ENCODE measurements around the gene MAML3. TPM values are rescaled to one million over a fixed set of nuclear protein-coding genes. Genes with fewer than 3 reads are reported as not detected.
A peak's percentile ranks its signal among the peaks of the same experiment; 100 is the strongest.

MAML3 gene
- total RNA-seq, 1 donor from 2014 or later = 0.54 TPM

DNA sequence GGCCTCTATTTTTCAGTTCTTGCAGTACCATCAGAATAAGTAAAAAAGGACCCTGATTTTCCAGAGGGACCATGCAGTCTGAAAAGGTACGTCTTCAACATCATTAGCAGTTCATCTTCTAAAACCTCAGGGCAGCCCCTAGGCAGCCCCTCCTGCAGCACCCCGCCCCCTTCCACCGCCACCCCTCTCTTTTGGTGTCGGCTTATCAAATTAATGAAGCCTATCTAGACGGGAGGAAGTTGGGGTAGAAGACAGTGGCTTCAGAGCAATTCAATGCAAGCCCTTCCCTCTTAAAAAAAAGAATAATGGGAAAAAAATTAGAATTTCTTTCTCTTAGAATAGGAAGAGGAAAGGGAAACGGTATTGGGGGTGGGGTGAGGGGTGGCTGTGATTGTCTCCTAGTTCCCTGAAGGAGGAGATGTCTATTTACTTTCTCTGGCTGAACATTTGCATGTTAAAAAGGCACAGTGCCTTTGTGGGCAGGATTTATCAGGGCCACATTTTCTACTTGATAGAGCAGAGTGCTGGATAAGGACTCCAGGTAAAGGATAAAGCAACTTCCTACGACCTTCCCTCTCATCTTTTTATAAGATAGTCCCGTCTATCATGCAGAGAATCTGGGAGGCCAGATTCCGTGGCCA lies 329.0 kb downstream of the MAML3 start:
- Mint-ChIP-seq H3K27me3 (peaks cover 6% of the 10 kb centered on the region), H3K4me3 (no peak overlapping the region), H3K9me3 (no peaks in the 10 kb centered on the region), H3K36me3 (ENCODE audit: low read depth) (no peaks in the 10 kb centered on the region), H3K27ac (no peak overlapping the region), H3K4me1 (no peaks in the 10 kb centered on the region)
- intact Hi-C loops (cut with micrococcal nuclease) = no loop called here
- no peak for DNase-seq

DNA sequence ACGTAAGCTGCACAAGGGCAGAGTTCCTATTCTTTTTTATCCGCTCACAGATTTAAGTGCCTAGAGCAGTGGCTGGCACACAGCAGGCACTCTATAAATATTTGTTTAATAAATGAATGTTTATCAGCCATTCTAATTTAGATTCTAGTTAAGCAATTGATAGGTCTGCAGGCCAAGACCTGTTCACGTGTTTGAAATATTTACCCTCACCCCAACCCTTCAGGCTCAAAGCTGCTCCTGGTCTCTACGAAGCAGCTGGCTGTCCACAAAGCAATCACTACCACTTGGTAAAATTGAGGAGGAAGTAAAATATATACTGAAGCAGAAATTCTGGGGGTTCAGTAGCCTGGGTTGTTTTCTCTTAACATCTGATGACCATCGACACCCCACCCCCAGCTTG lies 330.2 kb downstream of the MAML3 start:
- Mint-ChIP-seq H3K27me3 (peaks cover 3% of the 10 kb centered on the region), H3K9me3 (no peaks in the 10 kb centered on the region), H3K4me1 (no peaks in the 10 kb centered on the region), H3K27ac (no peak overlapping the region), H3K36me3 (ENCODE audit: low read depth) (no peaks in the 10 kb centered on the region), H3K4me3 (no peak overlapping the region)
- intact Hi-C loops (cut with micrococcal nuclease) = no loop called here
- no peak for DNase-seq

DNA sequence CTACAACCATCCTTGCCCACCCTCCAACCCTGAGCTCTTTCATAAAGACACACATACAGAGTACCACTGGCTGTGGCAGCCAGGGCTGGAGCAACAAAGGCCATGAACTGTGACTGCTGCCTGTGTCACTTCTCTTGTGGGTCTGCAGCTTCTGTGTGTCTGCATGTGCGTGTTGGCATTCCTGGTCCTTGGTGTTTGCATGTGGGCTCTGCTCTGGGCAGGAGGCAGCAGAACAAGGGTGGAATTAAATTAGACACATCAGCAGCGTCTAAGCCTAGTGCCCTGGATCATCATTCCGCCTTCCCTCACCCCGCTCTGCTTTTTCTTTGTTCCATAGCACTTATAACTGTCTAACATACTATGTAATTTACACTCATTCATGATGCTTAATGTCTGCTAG lies 330.6 kb downstream of the MAML3 start:
- Mint-ChIP-seq H3K4me3 (no peak overlapping the region), H3K9me3 (no peaks in the 10 kb centered on the region), H3K36me3 (ENCODE audit: low read depth) (no peaks in the 10 kb centered on the region), H3K27ac (no peak overlapping the region), H3K4me1 (no peaks in the 10 kb centered on the region), H3K27me3 (peaks cover 3% of the 10 kb centered on the region)
- DNase-seq = no peak
- intact Hi-C loops (cut with micrococcal nuclease) = no loop called here

DNA sequence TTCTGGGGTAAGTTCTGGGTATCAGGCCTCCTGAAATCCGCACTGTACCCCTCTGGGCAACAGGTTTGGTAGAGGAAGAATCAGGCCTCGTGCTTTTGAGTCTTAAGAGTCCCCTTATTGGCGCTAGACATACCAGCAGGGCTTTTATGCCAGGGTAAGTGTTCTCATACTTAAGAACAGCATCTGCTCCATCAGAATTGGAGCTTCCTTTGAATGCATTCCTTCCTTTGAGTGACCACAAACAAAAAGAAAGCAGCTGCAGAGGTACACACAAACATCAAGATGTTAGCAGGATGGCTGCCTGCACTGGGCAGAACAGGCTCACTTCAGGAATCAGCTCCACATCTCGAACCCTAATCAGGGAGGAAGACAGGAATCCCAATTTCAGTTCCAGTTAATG lies 331.6 kb downstream of the MAML3 start:
- Mint-ChIP-seq H3K4me1 (no peaks in the 10 kb centered on the region), H3K27ac (no peak overlapping the region), H3K9me3 (no peaks in the 10 kb centered on the region), H3K4me3 (no peak overlapping the region), H3K36me3 (ENCODE audit: low read depth) (no peaks in the 10 kb centered on the region), H3K27me3 (peaks cover 3% of the 10 kb centered on the region)
- intact Hi-C loops (cut with micrococcal nuclease) = no loop called here
- no peak for DNase-seq

DNA sequence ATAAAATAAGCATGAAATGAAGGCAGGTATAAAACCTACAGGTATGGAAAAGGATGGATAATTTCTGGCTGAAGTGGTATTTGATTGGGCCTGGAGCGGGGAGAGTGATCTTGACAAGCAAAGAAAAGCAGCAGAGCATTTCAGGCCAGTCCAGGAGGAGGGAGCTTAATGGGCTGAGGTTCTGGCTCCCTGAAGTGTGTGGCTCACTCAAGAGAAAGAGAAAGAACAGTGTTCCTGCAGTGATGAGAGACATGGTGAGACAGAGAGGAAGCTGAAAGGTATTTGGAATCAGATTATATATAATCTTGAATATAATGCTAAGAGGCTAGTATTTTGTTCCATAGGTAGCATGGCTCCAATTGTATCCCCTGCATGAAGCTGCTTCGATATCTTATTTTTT lies 334.9 kb downstream of the MAML3 start:
- DNase-seq = no peak

DNA sequence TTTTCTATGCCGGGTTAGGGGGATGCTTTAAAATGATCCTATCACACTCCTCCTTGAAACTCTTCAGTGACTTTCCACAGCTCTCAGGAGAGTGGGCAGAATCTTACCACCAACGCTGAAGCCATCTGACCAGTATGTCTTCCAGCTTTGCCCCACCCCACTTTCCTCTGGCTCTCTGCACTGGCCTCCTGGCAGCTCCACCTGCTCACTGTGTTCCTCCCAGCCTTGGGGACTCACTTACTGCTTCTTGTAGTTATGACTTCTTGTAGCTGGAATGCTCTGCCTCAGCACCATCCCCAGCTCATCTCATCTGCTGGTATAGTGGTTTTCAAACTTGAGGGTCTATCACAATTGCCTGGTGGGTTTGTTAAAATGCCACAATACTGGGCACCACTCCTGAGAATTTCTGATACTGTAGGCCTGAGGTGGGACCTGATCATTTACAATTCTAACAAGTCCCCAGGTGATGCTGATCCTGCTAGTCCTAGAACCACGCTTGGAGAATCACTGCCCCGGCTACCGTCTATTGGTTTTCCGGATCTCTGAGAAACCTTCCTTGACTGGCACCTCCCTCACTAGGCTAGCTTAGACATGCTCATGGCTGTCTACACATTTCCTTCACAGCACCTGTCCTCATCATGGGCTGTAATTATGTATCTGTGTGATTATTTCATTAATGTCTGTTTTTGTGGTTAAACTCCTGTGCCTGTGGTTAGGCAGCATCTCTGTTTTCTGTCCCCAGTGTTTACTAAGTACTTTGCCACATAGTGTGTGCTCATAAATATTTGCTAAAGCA lies 336.1 kb downstream of the MAML3 start:
- Mint-ChIP-seq H3K4me3 (no peak overlapping the region), H3K27me3 (peaks cover 3% of the 10 kb centered on the region), H3K9me3 (no peaks in the 10 kb centered on the region), H3K4me1 (peaks cover 4% of the 10 kb centered on the region), H3K36me3 (ENCODE audit: low read depth) (no peaks in the 10 kb centered on the region), H3K27ac (no peak overlapping the region)
- no peak for DNase-seq
- intact Hi-C loops (cut with micrococcal nuclease) = no loop called here

More for the DNA sequence above, 334.9 kb downstream of the MAML3 start:
- Mint-ChIP-seq H3K27me3 (peaks cover 3% of the 10 kb centered on the region), H3K27ac (no peak overlapping the region), H3K4me3 (no peak overlapping the region), H3K4me1 (peaks cover 4% of the 10 kb centered on the region), H3K9me3 (no peaks in the 10 kb centered on the region), H3K36me3 (ENCODE audit: low read depth) (no peaks in the 10 kb centered on the region)
- intact Hi-C loops (cut with micrococcal nuclease) = no loop called here

DNA sequence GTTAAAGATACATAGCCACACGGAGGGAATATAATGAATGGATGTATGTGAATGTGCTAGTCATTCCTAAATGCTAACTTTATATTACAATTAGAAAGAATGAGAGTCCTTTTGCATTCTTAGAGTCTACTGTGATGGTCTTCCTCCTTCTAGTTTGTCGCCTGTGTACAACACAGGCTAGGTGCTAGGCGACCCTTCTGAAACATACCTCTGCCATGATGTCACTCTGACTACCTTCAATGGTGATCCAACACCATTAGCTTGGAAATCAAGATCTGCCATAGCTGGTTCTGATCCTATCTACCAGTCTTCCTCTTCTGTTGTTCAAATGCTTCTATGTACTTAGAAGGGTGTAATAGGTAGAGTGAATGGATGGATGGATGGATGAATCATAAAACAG lies 337.1 kb downstream of the MAML3 start:
- peaks cover 4% of the 10 kb centered on the region for H3K4me1 Mint-ChIP-seq
- no peaks in the 10 kb centered on the region for H3K36me3 Mint-ChIP-seq (ENCODE audit: low read depth)
- intact Hi-C loops (cut with micrococcal nuclease) = no loop called here
- H3K27ac Mint-ChIP-seq = no peak overlapping the region
- H3K9me3 Mint-ChIP-seq = no peaks in the 10 kb centered on the region
- no peak for DNase-seq
- no peak overlapping the region for H3K4me3 Mint-ChIP-seq
- peaks cover 3% of the 10 kb centered on the region for H3K27me3 Mint-ChIP-seq

DNA sequence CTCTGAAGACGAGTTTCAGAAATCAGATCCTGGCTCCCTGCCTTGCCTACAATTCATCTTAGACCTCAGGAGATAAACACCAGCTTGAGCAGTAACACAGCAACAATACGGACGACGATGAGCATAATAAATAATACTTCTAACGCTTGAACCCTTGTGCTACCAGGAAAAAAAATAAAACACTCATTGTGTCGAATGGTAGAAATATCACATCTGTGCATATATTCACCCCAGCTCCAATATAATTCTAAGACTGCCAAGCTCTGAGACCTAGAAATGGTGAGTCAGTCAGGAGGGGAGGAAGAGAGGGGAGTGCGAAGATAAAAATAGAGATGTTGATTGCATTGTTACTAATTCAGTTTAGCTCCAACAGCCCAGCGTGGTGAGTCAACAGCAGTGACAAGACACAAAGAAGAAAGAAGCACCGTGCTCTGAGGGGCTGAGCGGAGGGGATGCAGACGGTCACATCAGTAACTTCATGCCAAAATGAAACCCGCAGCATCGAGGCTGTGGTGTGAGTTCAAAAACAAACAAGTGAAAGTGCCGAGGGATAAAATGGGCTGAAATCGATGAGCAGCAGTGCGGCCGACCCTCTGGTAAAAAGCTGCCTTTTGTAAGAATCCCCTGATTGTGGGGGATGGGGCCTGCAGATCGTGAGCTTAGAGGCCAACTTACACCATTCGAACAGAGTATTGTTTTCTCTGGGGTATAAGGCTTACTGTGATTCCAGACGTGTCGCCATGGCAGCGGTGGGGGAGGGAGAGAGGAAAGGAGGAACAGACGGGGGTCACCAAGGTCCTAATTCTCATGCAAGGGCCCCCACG lies 338.0 kb downstream of the MAML3 start:
- H3K9me3 Mint-ChIP-seq = peaks cover 3% of the 10 kb centered on the region
- intact Hi-C loops (cut with micrococcal nuclease) = no loop called here
- no peak overlapping the region for H3K27ac Mint-ChIP-seq
- H3K36me3 Mint-ChIP-seq (ENCODE audit: low read depth) = no peaks in the 10 kb centered on the region
- peaks cover 5% of the 10 kb centered on the region for H3K27me3 Mint-ChIP-seq
- peak overlapping the region; percentile 13 for H3K4me3 Mint-ChIP-seq
- no peak for DNase-seq
- H3K4me1 Mint-ChIP-seq = peaks cover 4% of the 10 kb centered on the region

DNA sequence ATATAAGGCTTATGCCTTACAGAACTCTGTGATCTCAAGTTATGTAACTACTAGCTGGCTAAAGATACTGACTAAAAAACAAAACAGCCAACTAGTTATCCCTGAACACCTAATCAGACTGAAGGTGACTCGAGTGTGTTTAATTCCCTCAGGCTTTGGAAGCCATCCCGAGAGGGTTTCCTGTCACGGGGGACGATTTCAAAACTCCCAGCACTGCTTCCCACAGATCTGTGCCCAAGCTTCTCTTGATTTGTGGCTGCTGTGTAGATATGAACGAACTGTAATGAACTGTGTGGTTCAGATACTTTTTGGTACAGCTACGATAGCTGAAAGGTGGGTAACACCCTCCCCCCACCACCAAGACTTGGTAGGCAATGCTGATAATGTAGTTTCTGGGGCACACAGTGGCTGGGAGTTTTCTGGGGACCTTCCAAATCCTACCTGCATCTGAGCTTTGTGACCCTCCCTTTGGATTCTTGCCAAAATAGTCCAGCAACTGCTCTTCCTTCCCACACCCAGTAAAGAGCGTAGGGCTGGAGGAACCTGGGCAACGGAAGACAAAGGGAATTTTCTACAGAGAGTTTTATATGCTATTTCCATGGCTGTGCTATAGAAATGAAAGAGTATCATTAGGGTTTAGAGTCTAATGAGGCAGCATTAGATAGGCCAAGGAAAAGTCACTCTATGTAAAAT lies 339.5 kb downstream of the MAML3 start:
- intact Hi-C loops (cut with micrococcal nuclease) = no loop called here
- H3K27me3 Mint-ChIP-seq = peaks cover 5% of the 10 kb centered on the region
- no peak for DNase-seq
- no peaks in the 10 kb centered on the region for H3K36me3 Mint-ChIP-seq (ENCODE audit: low read depth)
- H3K9me3 Mint-ChIP-seq = peaks cover 3% of the 10 kb centered on the region
- peaks cover 4% of the 10 kb centered on the region for H3K4me1 Mint-ChIP-seq
- H3K4me3 Mint-ChIP-seq = no peak overlapping the region
- H3K27ac Mint-ChIP-seq = no peak overlapping the region

DNA sequence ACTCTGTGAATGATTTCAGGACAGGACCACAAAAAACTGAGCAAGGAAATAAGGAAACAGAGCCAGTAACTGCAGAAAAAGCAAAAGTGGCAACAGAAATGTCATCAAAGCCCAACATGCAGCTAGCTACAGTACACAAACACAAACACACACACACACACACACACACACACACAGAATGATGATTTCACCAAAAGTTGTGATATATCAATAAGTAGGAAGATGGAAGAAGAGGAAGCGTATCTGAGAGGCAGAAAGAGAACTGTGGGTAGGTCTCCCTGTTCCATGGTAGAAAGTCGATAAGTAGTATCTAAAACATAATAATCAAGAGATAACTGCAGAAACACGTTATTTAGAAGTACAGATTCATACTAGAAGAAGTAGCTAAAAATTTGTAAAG lies 340.1 kb downstream of the MAML3 start:
- H3K27me3 Mint-ChIP-seq = peaks cover 5% of the 10 kb centered on the region
- H3K9me3 Mint-ChIP-seq = peaks cover 3% of the 10 kb centered on the region
- no peak overlapping the region for H3K4me3 Mint-ChIP-seq
- H3K27ac Mint-ChIP-seq = no peak overlapping the region
- intact Hi-C loops (cut with micrococcal nuclease) = no loop called here
- peaks cover 4% of the 10 kb centered on the region for H3K4me1 Mint-ChIP-seq
- no peak for DNase-seq
- no peaks in the 10 kb centered on the region for H3K36me3 Mint-ChIP-seq (ENCODE audit: low read depth)

DNA sequence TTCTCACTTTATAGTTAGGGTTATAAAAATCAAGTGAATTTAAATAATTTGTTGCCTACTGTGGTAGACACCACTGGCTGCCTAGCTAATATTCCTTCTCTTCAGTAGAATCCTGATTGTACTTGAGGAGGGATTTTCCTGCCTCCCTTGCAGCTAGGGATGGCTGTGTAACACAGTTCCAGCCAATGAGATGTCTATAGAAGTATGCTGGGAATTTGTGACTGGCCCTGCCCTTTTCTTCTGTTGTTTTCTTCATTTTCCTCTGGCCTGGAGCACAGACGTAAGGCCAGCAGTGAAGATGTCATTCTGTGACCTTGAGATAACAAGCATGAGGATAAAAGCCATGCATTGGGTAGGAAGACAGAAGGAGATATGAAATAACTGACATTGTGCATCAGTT lies 343.3 kb downstream of the MAML3 start:
- Mint-ChIP-seq H3K27me3 (peaks cover 9% of the 10 kb centered on the region), H3K27ac (no peak overlapping the region), H3K4me3 (no peak overlapping the region), H3K9me3 (peaks cover 3% of the 10 kb centered on the region), H3K36me3 (ENCODE audit: low read depth) (no peaks in the 10 kb centered on the region), H3K4me1 (no peaks in the 10 kb centered on the region)
- DNase-seq = no peak
- intact Hi-C loops (cut with micrococcal nuclease) = no loop called here

DNA sequence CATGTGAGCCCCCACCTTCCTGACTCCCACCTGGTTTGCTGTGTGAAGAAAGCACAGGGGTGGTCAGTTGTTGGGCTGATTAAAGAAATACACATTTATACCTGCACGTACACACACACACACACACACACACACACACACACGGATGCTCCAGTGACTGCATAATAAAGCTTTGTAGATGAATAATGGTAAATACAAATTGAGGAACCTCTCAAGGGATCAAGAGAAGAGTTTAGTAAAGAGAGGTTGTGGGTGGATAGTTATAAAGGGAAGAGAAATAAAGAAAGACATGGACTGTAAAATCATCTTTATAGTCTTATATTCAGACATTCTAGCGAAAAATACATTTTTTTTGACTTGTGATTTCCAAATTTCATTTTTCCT lies 344.2 kb downstream of the MAML3 start:
- H3K36me3 Mint-ChIP-seq (ENCODE audit: low read depth) = no peaks in the 10 kb centered on the region
- no peak for DNase-seq
- H3K4me1 Mint-ChIP-seq = no peaks in the 10 kb centered on the region
- peaks cover 9% of the 10 kb centered on the region for H3K27me3 Mint-ChIP-seq
- intact Hi-C loops (cut with micrococcal nuclease) = no loop called here
- no peak overlapping the region for H3K27ac Mint-ChIP-seq
- peaks cover 3% of the 10 kb centered on the region for H3K9me3 Mint-ChIP-seq
- H3K4me3 Mint-ChIP-seq = no peak overlapping the region

DNA sequence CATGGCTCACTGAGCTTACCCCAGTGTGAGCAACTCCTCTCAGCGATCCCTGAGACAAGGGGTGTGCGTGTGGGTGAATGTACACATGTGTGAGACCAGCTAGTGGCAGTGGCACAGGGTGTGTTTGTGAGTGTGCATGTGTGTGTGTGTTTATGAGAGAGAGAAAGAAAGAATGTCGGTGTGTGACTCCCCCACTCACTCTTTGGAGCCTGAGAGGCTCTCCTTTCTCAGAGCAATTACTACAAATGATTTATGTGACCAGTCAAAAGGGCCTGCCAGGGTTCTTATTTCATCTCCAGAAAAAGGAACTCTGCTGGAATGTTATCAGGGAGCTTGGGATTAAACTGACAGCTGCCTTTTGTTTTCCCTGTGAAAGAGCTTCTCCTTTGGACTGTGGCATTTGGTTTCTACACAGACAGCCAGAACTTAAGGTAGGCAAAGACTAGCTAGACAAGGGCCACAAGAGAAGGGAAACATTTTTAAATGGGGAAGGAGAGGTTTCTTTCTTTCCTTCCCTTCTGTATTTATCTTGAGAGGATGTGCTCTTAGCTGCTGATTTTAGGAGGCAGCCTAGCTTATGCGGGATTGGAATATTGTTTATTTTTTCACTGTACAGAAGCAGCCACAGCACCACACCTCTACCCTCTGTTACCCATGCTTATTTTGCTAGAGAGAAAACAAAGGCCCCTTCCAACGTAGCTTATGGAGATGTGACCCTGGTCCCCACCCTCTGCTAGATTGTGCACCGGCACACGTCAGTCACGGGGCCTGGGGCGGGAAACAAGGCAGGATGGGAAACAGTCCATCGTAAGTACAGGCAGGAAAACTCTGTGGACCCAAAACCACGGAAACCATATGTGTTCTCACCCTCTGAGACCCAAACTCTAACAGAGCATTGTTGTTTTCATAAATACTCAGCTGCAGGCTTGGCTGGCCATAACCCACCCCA lies 344.9 kb downstream of the MAML3 start:
- H3K9me3 Mint-ChIP-seq = peaks cover 3% of the 10 kb centered on the region
- intact Hi-C loops (cut with micrococcal nuclease) = no loop called here
- H3K36me3 Mint-ChIP-seq (ENCODE audit: low read depth) = no peaks in the 10 kb centered on the region
- no peak overlapping the region for H3K27ac Mint-ChIP-seq
- no peaks in the 10 kb centered on the region for H3K4me1 Mint-ChIP-seq
- DNase-seq = no peak
- H3K4me3 Mint-ChIP-seq = no peak overlapping the region
- H3K27me3 Mint-ChIP-seq = peaks cover 7% of the 10 kb centered on the region

All from activated CD4-positive, alpha-beta T cell treated with anti-CD3 and anti-CD28 coated beads, Interleukin-2, amount 10 ng/mL, durations not matched to agents 24 days and 14 days (primary cell).